Smooth muscle cell (in vitro differentiated cells): Measurements from ENCODE around the gene FADS1. TPM values are rescaled to one million over a fixed set of nuclear protein-coding genes. Genes with fewer than 3 reads are reported as not detected.

ENCODE experiments used
- DNase-seq: peaks from one replicate; lab custom pipeline; 2025; ENCODE audit not compliant: unreplicated experiment; lab: John Stamatoyannopoulos, UW
- H2AFZ ChIP-seq: fragments of 200-600 bp; sonication (generic); 2 replicates; pipeline ENCODE4 v1.6.0; 2016; ENCODE audit warnings: antibody characterized with exemption, low read depth, mild to moderate bottlenecking
- H3F3A ChIP-seq: fragments of 200-600 bp; sonication (generic); 2 replicates; pipeline ENCODE4 v1.6.0; 2017; ENCODE audit warnings: antibody characterized with exemption, low read depth
- H3K27ac ChIP-seq: fragments of 200-600 bp; sonication (generic); 2 replicates; pipeline ENCODE4 v1.5.1; 2016; ENCODE audit warnings: low read depth, mild to moderate bottlenecking
- H3K27me3 ChIP-seq: fragments of 200-600 bp; sonication (generic); 2 replicates; pipeline ENCODE4 v1.6.1; 2016; ENCODE audit warnings: low read depth, mild to moderate bottlenecking
- H3K36me3 ChIP-seq: fragments of 200-600 bp; sonication (generic); 2 replicates; pipeline ENCODE4 v1.5.1; 2016; ENCODE audit warnings: low read depth
- H3K4me1 ChIP-seq: fragments of 200-600 bp; sonication (generic); 2 replicates; pipeline ENCODE4 v1.5.1; 2016; ENCODE audit warnings: low read depth
- H3K4me2 ChIP-seq: fragments of 200-600 bp; sonication (generic); 2 replicates; pipeline ENCODE4 v1.6.0; 2016; ENCODE audit warnings: mild to moderate bottlenecking
- H3K4me3 ChIP-seq: fragments of 200-600 bp; sonication (generic); 2 replicates; pipeline ENCODE4 v1.5.1; 2016; ENCODE audit warnings: mild to moderate bottlenecking
- H3K79me2 ChIP-seq: fragments of 200-600 bp; sonication (generic); 2 replicates; pipeline ENCODE4 v1.6.0; 2016; ENCODE audit warnings: low read depth, mild to moderate bottlenecking
- H3K9ac ChIP-seq: fragments of 200-600 bp; sonication (generic); 2 replicates; pipeline ENCODE4 v1.6.0; 2016; ENCODE audit warnings: low read depth
- H3K9me3 ChIP-seq: fragments of 200-600 bp; sonication (generic); replicated peaks from 2 replicates; pipeline ENCODE4 v1.5.1; 2016; ENCODE audit warnings: low read depth
- H4K20me1 ChIP-seq: fragments of 200-600 bp; sonication (generic); 2 replicates; pipeline ENCODE4 v1.6.0; 2016; ENCODE audit warnings: low read depth
- CTCF ChIP-seq: fragments of 200-600 bp; sonication (generic); IDR thresholded peaks from 2 replicates; pipeline ENCODE4 v1.5.1; 2017; ENCODE audit warnings: borderline replicate concordance, mild to moderate bottlenecking, antibody characterized with exemption; ENCODE audit not compliant: insufficient read depth, poor library complexity, severe bottlenecking
- WGBS: methylation state at CpG from one replicate; pipeline ENCODE4 v1.1.7; 2016; ENCODE audit warnings: low lambda C conversion rate; 5-methylcytosine and 5-hydroxymethylcytosine counted together
- polyA plus RNA-seq: library from polyadenylated mRNA; unstranded; fragments of >200 nt; fragmentation: Nextera tagmentation; extraction: Ambion mirVana; gene quantifications from 2 replicates; pipeline ENCODE4 v1.2.1, GENCODE V29; 2016
- total RNA-seq: library from RNA; depleted of rRNA; stranded (reverse); fragments of >200 nt; gene quantifications from 2 replicates; pipeline ENCODE4 v1.2.3, GENCODE V29; 2014

The FADS1 gene
- total and polyA plus RNA-seq, 2 experiments from 2014 or later = 122 to 266 TPM

GRCh38 chr11:61766353-61766841 is 50.4 kb downstream of the FADS1 start:
- WGBS = 93% methylated on average over 13 of the region's 13 CpGs
- Histone ChIP-seq H3K4me1 (peaks cover 21% of the 10 kb centered on the region), H4K20me1 (peaks cover 50% of the 10 kb centered on the region), H3K27ac (no peak overlapping the region), H2AFZ (no peak overlapping the region), H3F3A (no peaks in the 10 kb centered on the region), H3K9ac (no peak overlapping the region), H3K9me3 (no peaks in the 10 kb centered on the region), H3K4me2 (no peak overlapping the region), H3K4me3 (no peak overlapping the region), H3K27me3 (no peaks in the 10 kb centered on the region), H3K36me3 (no peaks in the 10 kb centered on the region), H3K79me2 (peaks cover 12% of the 10 kb centered on the region)
- TF ChIP-seq CTCF = no peak
- DNase-seq = no peak

- no peak for DNase-seq
- Histone ChIP-seq H3K4me1 (peaks cover 22% of the 10 kb centered on the region), H3F3A (no peaks in the 10 kb centered on the region), H3K79me2 (peaks cover 13% of the 10 kb centered on the region), H3K36me3 (no peaks in the 10 kb centered on the region), H2AFZ (no peak overlapping the region), H3K27me3 (no peaks in the 10 kb centered on the region), H3K4me2 (no peak overlapping the region), H3K9me3 (no peaks in the 10 kb centered on the region), H3K4me3 (no peak overlapping the region), H3K27ac (no peak overlapping the region), H4K20me1 (peaks cover 57% of the 10 kb centered on the region), H3K9ac (no peak overlapping the region)
- 95% methylated on average over 20 of the region's 26 CpGs for whole genome bisulfite sequencing
- TF ChIP-seq CTCF = no peak
Measured at GRCh38 chr11:61765550-61766253, 51.1 kb downstream of the FADS1 start.

- DNase-seq = no peak
- no peak overlapping the region for H3K27ac ChIP-seq
- H3K9ac ChIP-seq = no peak overlapping the region
- no peaks in the 10 kb centered on the region for H3F3A ChIP-seq
- peaks cover 67% of the 10 kb centered on the region for H4K20me1 ChIP-seq
- whole genome bisulfite sequencing = 86% methylated on average over 12 of the region's 22 CpGs
- H3K27me3 ChIP-seq = no peaks in the 10 kb centered on the region
- H3K4me1 ChIP-seq = peaks cover 22% of the 10 kb centered on the region
- no peak for TF ChIP-seq CTCF
- H3K9me3 ChIP-seq = no peaks in the 10 kb centered on the region
- no peaks in the 10 kb centered on the region for H3K36me3 ChIP-seq
- H3K4me3 ChIP-seq = no peak overlapping the region
- no peak overlapping the region for H3K4me2 ChIP-seq
- H2AFZ ChIP-seq = no peak overlapping the region
- H3K79me2 ChIP-seq = peaks cover 22% of the 10 kb centered on the region
Measured at GRCh38 chr11:61764606-61765260, 52.1 kb downstream of the FADS1 start.
